ELF-1 (cell line): ENCODE results near the gene INPP4B.
A peak's percentile ranks its signal among the peaks of the same experiment; 100 is the strongest.

Source experiments
- DNase-seq: peaks from one replicate; pipeline ENCODE4 v3.0.0-alpha.2; 2016; ENCODE audit warnings: low read depth, low spot score

INPP4B gene

GRCh38 chr4:142473960-142474338 is 372.2 kb downstream of the INPP4B start:
- DNase-seq, result no peak

DNA sequence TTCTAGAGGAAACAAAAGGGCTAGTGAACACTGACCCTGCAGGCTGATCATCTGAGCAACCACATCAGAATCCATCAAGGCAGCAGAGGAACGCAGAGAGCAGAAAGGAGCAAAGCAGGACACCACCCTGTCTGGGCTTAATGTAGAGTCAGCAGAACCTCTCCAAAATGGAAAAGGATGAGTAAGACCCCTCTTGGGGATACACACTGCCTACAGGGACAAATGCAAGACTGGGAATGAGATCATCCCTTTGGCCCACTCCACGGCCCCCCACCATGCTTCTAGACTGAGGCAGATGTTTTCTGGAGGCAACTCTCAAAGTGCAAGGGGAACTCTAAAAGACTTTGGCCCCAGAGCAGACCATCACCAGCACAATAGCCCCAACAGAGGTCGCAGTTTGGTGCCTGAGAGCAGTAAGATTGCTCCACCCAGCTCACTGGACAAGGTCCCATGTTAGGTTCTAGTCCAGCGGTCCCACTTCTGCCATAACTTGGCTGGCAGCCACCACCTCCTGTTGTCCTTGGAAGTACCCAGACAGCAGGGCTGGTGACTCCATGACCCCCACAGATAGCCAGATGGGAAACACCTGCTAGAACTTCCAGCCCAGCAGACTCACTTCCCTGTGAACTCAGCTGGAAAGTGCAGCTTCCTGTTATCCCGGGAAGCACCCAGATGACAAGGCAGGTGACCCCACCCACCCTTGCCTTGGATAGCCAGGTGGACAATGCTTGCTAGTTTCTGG is 372.7 kb downstream of the INPP4B start:
- no peak for DNase-seq

DNA sequence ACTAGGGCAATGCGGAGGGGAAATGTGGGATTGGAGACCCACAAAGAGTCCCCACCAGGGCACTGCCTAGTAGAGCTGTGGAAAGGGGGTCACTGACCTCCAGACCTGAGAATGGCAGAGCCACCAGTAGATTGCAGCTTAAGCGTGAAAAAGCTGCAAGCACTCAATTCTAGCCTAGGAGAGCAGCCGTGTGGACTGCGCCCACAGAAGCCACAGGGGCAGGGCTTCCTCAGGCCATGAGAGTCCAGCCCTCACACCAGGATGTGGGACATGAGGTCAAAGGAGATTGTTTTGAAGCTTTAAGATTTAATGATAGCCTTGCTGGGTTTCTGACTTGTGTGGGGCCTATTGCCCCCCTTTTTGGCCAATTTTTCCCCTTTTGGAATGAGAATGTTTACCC is 379.0 kb downstream of the INPP4B start:
- DNase-seq, result no peak

GRCh38 chr4:142465526-142465925 is 380.6 kb downstream of the INPP4B start:
- no peak for DNase-seq

- DNase-seq, result no peak
These were observed 382.9 kb downstream of the INPP4B start for GRCh38 chr4:142463206-142463605.

DNA sequence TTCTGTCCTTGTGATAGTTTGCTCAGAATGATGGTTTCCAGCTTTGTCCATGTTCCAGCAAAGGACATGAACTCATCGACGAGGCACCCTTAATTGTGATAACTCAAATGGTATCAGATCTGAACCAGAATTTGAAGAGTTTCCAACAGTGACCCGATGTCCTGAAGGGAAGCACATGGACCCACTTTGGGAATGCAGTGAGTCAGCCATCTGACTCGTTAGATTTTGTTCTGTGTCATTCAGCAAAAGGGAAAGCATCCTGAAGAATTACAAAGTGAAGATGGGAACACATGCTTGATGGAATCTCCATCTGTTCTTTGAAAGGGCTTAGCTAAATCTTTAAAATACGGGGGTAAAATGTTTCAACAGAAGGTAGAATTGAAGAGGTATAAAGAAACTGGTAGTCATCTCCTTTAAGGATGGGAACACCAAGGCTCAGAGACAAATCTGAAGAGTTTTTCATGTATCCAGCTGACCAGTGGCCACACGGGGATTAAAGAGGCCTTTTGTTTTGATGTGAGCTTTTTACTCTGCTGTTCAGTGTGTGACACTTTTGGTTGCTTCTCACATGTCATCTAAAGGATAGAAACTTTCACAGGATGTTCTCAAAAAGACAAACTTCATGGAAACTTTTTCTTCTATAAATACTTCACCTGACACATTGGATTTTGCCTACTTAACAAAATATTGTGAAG is 393.8 kb downstream of the INPP4B start:
- no peak for DNase-seq

DNA sequence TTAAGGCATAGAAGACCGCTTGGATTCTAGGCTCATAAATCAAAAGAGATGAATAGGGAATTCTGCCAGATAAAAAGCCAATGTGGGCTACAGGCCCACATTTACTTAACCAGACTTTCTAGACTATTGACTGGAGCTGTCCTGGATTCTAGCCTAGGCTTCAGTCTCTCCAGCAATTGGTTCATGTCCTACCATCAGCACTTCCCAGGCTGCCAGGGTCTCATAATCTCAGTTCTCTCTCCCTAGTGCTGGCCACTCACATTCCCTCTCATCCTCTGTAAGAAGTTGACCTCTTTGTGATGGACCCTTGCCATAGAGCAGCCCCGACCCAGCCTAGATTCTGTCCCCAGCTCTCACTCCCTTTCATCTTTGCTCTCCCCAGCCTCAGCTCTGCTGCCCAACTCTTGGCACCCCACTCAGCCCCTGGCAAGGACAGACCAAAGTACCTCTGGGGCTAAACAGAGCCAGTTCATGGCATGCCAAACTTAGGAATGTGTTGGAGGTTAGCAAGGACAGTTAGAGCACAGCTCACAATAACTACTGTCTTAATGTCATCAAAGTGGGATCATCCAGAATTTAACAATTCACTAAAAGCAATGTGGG is 396.2 kb downstream of the INPP4B start:
- DNase-seq, result no peak

GRCh38 chr4:142447009-142447408 is 399.1 kb downstream of the INPP4B start:
- no peak for DNase-seq

GRCh38 chr4:142443469-142443868 is 402.6 kb downstream of the INPP4B start:
- DNase-seq, result no peak

DNA sequence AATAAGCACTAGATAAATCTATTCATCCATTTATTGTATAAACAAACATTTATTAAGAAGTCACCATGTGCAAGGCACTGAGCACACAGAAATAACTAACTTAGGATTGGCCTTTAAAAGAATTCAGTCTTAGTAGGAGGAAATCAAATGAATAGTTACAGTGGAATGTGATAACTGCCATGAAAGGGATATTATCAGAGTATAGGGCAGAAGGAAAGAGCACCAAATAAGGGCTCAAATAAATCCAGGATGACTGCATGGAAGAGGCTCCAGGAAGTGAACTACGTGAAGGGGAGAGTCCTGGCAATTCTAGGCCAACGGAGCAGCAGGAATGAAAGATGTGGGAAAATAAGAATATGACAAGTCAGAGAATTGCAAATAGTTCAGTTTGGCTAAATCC is 406.0 kb downstream of the INPP4B start:
- no peak for DNase-seq

DNA sequence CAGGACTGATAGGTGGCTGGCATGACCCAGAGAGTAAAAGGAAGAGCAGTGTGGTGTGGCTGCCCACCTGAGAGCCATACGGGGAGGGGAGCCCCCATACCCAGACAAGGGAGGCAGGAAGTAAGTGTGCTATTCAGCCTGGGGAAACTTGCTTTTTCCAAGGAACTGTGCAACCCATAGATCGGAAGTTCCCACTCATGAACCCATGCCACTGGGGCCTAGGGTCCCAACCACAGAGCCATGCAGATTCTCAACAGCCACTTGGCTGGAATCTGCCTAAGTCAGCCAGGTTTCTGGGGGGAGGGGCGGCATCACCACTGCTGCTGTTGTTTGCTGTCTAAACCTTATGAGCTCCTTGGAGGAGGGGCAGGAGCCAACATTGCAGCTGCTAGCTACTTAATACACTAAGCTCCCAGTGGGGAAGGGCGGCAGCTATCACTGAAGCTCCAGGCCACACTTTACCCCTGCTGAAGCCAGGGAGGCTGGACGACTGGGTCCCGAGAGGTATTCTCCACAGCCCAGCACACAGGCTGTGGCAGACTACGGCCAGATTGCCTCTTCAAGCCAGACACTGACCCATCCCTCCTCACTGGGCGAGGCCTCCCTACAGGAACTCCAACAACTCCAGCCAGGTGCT is 410.4 kb downstream of the INPP4B start:
- DNase-seq, result peak; percentile 90

GRCh38 chr4:142434519-142435224 is 411.4 kb downstream of the INPP4B start:
- DNase-seq, result peak; percentile 19

DNA sequence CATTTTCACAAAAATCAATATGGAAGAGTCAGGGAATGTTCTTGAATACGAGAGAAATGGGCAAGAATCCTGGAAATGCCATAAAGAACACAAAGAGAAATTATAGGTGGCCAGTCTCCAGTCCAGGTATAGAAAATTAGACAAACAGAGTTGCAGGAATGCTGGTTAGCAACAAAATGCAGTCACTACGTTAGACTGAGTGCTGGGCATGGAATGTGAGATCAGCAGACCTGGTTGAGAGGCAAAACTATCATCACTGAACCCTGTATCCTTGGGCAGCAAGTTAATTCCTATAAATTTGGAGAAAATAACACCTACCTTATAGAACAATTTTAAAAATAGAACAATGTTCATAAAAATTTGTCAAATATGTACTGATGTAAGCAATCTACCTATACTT is 417.4 kb downstream of the INPP4B start:
- no peak for DNase-seq

DNA sequence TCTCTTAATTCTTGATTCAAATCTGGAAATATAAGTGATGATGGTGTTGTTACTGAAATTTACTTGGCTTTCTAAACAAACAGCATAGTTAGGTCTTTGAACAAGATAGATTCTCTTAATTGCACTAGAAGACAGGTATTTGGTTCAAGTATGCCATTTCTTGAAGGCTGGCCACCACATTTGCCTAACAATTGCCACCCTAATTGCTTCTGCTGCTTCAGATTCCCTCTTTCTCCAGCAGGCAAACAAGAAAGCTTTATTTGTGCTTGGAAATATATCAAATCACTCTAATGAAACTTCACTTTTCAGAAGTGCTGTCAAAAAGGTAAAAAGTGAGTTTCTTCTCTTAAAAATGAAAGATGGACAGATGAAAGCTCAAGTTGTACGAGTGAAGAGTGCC is 418.6 kb downstream of the INPP4B start:
- DNase-seq, result peak; percentile 64

- DNase-seq, result no peak
These were observed 422.2 kb downstream of the INPP4B start for GRCh38 chr4:142423861-142424260.

DNA sequence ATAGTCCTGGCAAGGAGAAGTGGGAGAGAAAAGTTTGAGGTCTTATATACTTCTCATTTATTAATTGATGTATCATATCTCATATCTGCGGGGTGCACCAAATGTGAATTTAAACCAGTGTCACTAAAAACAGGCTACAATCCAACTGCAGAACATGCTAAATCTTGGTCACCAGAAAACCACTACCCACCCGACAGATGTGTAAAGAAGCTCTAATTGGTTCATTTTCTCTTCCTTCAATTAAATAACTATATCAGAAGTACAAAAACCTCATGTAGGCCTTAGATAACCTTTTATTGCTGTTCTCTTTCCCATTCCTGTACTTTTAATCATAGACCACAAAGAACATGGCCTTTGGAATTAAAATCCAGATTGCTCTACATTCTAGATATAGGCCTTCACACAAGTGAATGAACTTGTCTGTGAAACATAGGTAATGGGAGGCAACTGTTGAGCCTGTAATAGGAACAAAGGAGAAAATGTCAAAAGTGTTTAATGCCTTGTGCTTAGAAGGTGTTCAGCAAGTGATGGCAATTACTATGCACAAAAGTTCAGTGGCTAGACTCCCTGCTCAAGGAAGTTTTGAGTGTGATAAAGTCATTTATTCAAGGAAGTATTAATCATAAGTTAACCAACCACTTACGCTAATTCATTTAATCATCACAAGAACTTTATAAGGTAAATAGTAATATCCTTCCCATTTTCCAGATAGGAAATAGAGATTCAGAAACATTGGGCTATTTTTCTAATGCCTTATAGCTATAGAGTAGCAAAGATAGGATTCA is 425.6 kb downstream of the INPP4B start:
- no peak for DNase-seq

GRCh38 chr4:142419712-142420111 is 426.4 kb downstream of the INPP4B start:
- DNase-seq, result no peak

DNA sequence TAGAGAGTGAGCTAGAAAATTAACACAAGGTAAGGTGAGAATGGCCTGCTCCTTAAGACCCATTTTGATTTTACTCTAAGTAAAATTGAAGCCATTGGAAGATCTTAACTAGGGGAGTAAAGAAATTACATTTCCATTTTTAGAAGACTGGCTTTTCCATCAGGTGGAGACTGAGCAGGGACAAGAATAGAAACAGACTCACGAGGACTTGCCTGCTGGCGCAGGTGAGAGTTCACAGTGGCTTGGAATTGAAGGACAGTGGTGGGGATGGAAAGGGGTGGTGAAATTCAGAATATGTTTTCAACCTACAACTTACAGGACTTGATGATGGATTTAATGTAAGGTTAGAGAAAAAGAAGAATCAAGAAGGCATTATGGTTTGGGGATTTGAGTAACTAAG is 427.4 kb downstream of the INPP4B start:
- no peak for DNase-seq

DNA sequence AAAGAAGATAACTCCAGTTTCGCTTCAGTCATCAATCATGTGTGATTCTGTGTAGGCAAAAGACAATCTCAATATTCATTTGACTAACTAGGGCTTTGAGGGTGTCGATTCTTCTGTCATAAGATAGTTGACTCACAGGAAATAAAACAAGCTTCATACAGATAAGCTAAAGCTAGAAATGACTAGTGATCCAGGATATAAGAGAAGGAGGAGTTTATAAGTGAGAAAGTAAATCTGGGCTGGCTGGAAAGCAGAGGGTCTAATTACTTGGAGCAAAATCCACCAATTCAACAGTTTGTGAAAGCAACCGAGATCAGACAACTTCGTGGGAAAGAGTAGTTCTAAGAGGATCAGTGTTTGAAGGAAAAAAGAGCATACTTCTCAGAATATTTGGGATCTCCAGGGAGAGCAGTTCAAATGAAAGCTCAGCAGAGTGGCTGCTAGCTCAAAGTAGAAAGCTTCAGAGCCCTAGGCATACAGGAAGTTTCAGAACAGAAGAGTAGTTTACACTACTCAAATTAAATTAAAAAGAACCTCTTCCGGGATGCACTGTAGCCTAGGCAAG is 429.3 kb downstream of the INPP4B start:
- no peak for DNase-seq

- no peak for DNase-seq
These were observed 430.0 kb downstream of the INPP4B start for GRCh38 chr4:142416121-142416520.
